Fibroblast of the aortic adventitia (primary cell): ENCODE data around the gene CELF6. TPM values are rescaled to one million over a fixed set of nuclear protein-coding genes. Genes with fewer than 3 reads are reported as not detected.

Experiments used
- DNase-seq: peaks from one replicate; pipeline ENCODE4 v3.0.0-alpha.2; 2010; ENCODE audit warnings: low read depth
- H3K4me3 ChIP-seq: 2 replicates; pipeline ENCODE4 v1.5.1; 2011; ENCODE audit warnings: low read depth, mild to moderate bottlenecking, control low read depth, low read length, moderate library complexity
- CTCF ChIP-seq: IDR thresholded peaks from 2 replicates; pipeline ENCODE4 v1.5.1; 2011; ENCODE audit warnings: mild to moderate bottlenecking, low read length, control low read depth, inconsistent platforms; ENCODE audit not compliant: insufficient read depth
- total RNA-seq: library from RNA; depleted of rRNA; stranded (reverse); fragments of >200 nt; gene quantifications from 2 replicates; pipeline ENCODE4 v1.2.3, GENCODE V29; 2012; ENCODE audit warnings: low replicate concordance

The CELF6 gene
- total RNA-seq, 1 donor, result 0.18 TPM

GRCh38 chr15:72340366-72340765, 20.4 kb upstream of the CELF6 start:
- no peak for TF ChIP-seq CTCF
- DNase-seq, result peak; percentile 37
- no peak overlapping the region for H3K4me3 ChIP-seq

DNA sequence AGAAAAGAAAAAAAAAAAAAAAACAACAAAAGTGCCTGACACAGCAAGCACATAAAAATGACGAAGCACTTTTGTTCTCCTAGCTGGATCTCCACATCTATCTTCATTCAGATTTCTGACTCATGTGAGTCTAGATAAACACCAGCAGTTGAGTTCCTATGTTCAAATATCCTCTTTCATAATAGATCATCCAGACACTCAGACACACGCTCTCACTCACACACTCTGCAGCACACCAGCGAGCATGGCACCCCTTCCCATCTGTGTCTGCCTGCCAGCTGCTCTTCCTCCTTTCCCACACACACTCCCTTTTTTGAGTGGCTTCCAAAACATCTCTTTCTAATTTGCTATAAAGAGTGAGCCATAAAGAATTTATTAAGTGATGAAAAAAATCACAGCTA, 19.8 kb upstream of the CELF6 start:
- peak; percentile 96 for DNase-seq
- no peak for TF ChIP-seq CTCF
- no peak overlapping the region for H3K4me3 ChIP-seq

DNA sequence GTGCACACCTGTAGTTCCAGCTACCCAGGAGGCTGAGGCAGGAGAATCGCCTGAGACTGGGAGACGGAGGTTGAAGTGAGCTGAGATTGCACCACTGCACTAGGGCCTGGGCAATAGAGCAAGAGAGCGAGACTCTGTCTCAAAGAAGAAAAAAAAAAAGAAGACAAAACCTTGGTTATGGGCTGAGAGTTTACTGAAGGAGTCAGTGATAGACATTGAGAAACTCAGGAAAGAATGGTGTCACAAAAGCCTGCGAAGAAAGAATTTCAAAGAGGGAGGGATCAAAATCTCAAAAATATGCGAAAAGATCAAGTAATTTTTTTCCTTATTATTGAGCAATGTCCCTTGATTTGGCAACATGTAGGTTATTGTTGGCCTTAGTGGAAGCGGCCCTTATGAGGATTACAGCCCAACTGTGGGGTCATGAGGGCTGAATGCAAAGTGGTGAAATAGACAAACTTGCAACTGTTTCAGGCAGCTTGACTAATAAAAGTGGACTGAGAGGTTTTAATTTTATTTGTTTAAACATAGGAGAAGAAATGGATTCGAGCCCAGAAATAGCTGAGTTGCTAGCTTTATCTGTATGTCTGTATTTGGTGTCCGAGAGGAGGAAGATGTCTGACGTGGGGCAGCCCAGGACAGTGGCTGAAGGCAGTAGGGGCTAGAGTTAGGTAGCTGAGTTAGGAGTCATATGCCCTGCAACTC, 18.8 kb upstream of the CELF6 start:
- no peak for TF ChIP-seq CTCF
- no peak overlapping the region for H3K4me3 ChIP-seq
- peak; percentile 99 for DNase-seq

GRCh38 chr15:72338148-72338547, 18.2 kb upstream of the CELF6 start:
- no peak for DNase-seq
- H3K4me3 ChIP-seq, result no peak overlapping the region
- no peak for TF ChIP-seq CTCF

DNA sequence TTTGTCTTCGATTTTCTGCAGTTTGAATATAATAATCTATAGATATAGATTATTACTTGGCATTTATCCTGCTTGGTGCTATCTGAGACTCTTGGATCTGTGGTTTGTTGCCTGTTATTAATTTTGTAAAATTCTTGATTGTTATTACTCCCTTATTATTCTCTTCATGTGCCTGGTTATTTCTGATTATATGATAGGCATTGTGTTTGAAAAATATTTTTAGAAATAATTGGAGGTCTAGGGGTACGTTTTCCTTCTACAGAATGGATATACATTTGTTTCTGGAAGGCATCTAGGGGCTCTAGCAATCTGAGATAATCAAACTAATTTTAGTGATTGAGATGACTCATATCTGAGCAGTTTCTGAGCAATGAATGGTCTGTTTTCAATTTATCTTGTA, 14.9 kb upstream of the CELF6 start:
- TF ChIP-seq CTCF, result no peak
- DNase-seq, result no peak
- no peak overlapping the region for H3K4me3 ChIP-seq

GRCh38 chr15:72331021-72331420, 11.1 kb upstream of the CELF6 start:
- H3K4me3 ChIP-seq, result no peak overlapping the region
- no peak for DNase-seq
- TF ChIP-seq CTCF, result no peak

DNA sequence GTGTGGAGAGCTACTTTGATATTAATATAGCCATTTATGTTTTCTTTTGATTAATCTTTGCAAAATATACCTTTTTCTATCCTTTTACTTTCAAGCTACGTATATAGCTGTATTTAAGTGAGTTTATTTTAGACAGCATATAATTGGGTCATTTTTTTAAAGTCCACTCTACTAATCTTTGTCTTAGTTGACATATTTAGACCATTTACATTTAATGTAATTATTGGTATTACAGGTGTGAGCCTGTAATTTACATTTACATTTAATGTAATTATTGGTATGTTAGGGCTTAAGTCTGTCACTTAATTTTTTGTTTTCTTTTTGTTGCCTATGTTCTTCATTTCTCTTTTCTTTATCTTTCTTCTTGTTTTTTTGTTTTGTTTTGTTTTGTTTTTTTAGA, 3.8 kb upstream of the CELF6 start:
- no peak overlapping the region for H3K4me3 ChIP-seq
- TF ChIP-seq CTCF, result no peak
- DNase-seq, result no peak
